ENCODE measurements around the gene PSMC3.
A peak's percentile ranks its signal among the peaks of the same experiment; 100 is the strongest.

The PSMC3 gene

DNA sequence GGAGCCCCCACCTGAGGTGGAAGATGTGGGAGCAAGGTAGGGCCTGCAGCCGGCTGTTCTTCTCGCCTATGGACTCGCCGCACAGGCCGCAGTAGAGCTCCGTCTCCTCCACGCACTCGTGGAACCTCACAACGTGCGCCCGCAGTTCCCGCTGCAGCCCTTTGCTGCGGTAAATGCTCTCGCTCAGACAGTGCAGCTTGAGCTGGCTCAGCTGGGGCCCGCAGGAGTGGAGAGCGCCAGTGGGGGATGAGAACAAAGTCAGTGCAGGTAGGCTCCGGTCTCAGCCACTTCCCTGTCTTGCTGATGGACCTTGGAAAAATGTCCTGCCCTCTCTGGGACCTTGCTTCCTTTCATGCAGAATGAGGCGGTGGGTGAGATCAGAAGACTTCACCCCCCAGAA lies 12.5 kb upstream of the PSMC3 start:
- H3K9me3 ChIP-seq (ENCODE audit: severe bottlenecking), result no peaks in the 10 kb centered on the region
- no peak overlapping the region for H3K4me3 ChIP-seq (ENCODE audit: severe bottlenecking)
- H3K36me3 ChIP-seq (ENCODE audit: low read depth), result no peaks in the 10 kb centered on the region
- H3K4me1 ChIP-seq (ENCODE audit: insufficient read depth, poor library complexity, severe bottlenecking), result no peaks in the 10 kb centered on the region
- H3K27ac ChIP-seq (ENCODE audit: poor library complexity, severe bottlenecking), result no peak overlapping the region
- ATAC-seq (ENCODE audit: low read depth) (no peak), DNase-seq (ENCODE audit: low spot score) (no peak)
- no peak for TF ChIP-seq CTCF (IDR thresholded peaks at IDR 0.05; ENCODE audit: poor library complexity, severe bottlenecking)
- H3K27me3 ChIP-seq (ENCODE audit: insufficient read depth, poor library complexity, severe bottlenecking), result no peaks in the 10 kb centered on the region

DNA sequence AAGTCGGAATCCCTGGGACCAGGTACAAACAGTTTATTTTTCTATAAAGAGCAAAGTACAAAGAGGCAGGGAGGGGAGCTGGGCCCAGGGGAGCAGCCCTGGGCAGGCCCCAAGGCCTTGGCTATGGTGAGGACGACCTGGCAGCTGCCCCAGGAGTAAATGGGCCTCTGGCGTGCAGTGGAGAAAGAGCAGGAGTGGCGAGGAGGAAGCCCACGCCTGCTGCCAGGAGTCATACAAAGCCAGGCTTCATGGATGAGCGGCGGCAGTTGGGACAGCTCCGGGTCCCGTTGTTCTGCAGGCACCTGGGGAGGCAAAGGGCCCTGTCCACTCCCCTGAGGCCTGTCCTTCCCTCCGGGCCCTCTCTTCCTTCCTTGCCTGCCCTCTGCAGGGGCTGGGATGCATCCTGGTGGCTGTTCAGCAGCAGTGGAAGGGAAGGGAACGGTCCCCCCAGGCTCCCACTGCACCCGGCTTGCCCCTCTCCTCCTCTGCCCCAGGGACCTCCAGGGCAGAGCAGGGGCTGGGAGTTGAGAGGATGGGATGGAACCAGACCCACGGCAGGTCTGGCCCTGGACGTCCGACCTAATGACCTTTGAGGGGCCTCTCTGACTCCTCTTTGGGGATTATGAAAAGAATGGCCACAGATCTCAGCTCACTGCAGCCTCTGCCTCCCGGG lies 11.6 kb upstream of the PSMC3 start:
- peak; percentile 21; the same call in 1 of the 3 replicates for ATAC-seq (ENCODE audit: low read depth)
- Histone ChIP-seq H3K4me1 (ENCODE audit: insufficient read depth, poor library complexity, severe bottlenecking) (no peaks in the 10 kb centered on the region), H3K27ac (ENCODE audit: poor library complexity, severe bottlenecking) (no peak overlapping the region), H3K27me3 (ENCODE audit: insufficient read depth, poor library complexity, severe bottlenecking) (no peaks in the 10 kb centered on the region), H3K36me3 (ENCODE audit: low read depth) (no peaks in the 10 kb centered on the region), H3K4me3 (ENCODE audit: severe bottlenecking) (no peak overlapping the region), H3K9me3 (ENCODE audit: severe bottlenecking) (no peaks in the 10 kb centered on the region)
- TF ChIP-seq CTCF (IDR thresholded peaks at IDR 0.05; ENCODE audit: poor library complexity, severe bottlenecking), result no peak
- DNase-seq (ENCODE audit: low spot score), result no peak

GRCh38 chr11:47437218-47437745 lies 11.0 kb upstream of the PSMC3 start:
- H3K9me3 ChIP-seq (ENCODE audit: severe bottlenecking), result no peaks in the 10 kb centered on the region
- H3K4me1 ChIP-seq (ENCODE audit: insufficient read depth, poor library complexity, severe bottlenecking), result no peaks in the 10 kb centered on the region

DNA sequence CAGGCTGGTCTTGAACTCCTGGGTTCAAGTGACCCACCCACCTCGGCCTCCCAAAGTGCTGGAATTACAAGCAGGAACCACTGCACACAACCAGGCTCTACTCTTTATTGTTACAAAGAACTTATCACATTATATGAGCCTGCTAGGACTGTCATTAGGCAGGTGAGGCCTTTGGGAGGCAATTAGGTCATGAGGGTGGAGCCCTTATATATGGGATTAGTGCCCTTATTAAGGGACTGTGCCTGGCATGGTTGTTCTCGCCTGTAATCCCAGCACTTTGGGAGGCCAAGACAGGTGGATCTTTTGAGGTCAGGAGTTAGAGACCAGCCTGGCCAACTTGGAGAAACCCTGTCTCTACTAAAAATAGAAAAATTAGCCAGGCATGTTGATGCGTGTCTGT lies 10.5 kb upstream of the PSMC3 start:
- ATAC-seq (ENCODE audit: low read depth), result no peak
- no peak for TF ChIP-seq CTCF (IDR thresholded peaks at IDR 0.05; ENCODE audit: poor library complexity, severe bottlenecking)
- Histone ChIP-seq H3K27ac (ENCODE audit: poor library complexity, severe bottlenecking) (no peak overlapping the region), H3K36me3 (ENCODE audit: low read depth) (no peaks in the 10 kb centered on the region), H3K4me3 (ENCODE audit: severe bottlenecking) (no peak overlapping the region), H3K4me1 (ENCODE audit: insufficient read depth, poor library complexity, severe bottlenecking) (no peaks in the 10 kb centered on the region), H3K9me3 (ENCODE audit: severe bottlenecking) (no peaks in the 10 kb centered on the region), H3K27me3 (ENCODE audit: insufficient read depth, poor library complexity, severe bottlenecking) (no peaks in the 10 kb centered on the region)
- no peak for DNase-seq (ENCODE audit: low spot score)

More at GRCh38 chr11:47437218-47437745, 11.0 kb upstream of the PSMC3 start:
- Histone ChIP-seq H3K36me3 (ENCODE audit: low read depth) (no peaks in the 10 kb centered on the region), H3K4me3 (ENCODE audit: severe bottlenecking) (no peak overlapping the region), H3K27me3 (ENCODE audit: insufficient read depth, poor library complexity, severe bottlenecking) (no peaks in the 10 kb centered on the region), H3K27ac (ENCODE audit: poor library complexity, severe bottlenecking) (no peak overlapping the region)
- ATAC-seq (ENCODE audit: low read depth) (no peak), DNase-seq (ENCODE audit: low spot score) (no peak)
- no peak for TF ChIP-seq CTCF (IDR thresholded peaks at IDR 0.05; ENCODE audit: poor library complexity, severe bottlenecking)

GRCh38 chr11:47435687-47436086 lies 9.4 kb upstream of the PSMC3 start:
- H3K36me3 ChIP-seq (ENCODE audit: low read depth), result no peaks in the 10 kb centered on the region
- TF ChIP-seq CTCF (IDR thresholded peaks at IDR 0.05; ENCODE audit: poor library complexity, severe bottlenecking), result no peak
- H3K9me3 ChIP-seq (ENCODE audit: severe bottlenecking), result no peaks in the 10 kb centered on the region
- DNase-seq (ENCODE audit: low spot score) (no peak), ATAC-seq (ENCODE audit: low read depth) (no peak)
- no peak overlapping the region for H3K4me3 ChIP-seq (ENCODE audit: severe bottlenecking)
- H3K4me1 ChIP-seq (ENCODE audit: insufficient read depth, poor library complexity, severe bottlenecking), result no peaks in the 10 kb centered on the region
- H3K27me3 ChIP-seq (ENCODE audit: insufficient read depth, poor library complexity, severe bottlenecking), result no peaks in the 10 kb centered on the region
- H3K27ac ChIP-seq (ENCODE audit: poor library complexity, severe bottlenecking), result no peak overlapping the region
